Breast epithelium (tissue), 3 donors: ENCODE results near the gene CCDC71L.

Source experiments
- CTCF ChIP-seq, 3 donors: fragments of 450-650 bp; IDR thresholded peaks; one replicate each; pipeline ENCODE4 v1.5.1; 2016 to 2017; ENCODE audit warnings: antibody characterized with exemption in 3 of 3, mild to moderate bottlenecking in 3 of 3, moderate library complexity in 3 of 3
- POLR2A ChIP-seq: fragments of 450-650 bp; IDR thresholded peaks from one replicate; pipeline ENCODE4 v1.6.1; 2016; ENCODE audit warnings: antibody characterized with exemption, mild to moderate bottlenecking, moderate library complexity
- POLR2AphosphoS5 ChIP-seq, 3 donors: sonication (generic); formaldehyde crosslinking; IDR thresholded peaks; one replicate each; pipeline ENCODE4 v1.6.1; 2017; ENCODE audit warnings: antibody characterized with exemption in 3 of 3

DNA sequence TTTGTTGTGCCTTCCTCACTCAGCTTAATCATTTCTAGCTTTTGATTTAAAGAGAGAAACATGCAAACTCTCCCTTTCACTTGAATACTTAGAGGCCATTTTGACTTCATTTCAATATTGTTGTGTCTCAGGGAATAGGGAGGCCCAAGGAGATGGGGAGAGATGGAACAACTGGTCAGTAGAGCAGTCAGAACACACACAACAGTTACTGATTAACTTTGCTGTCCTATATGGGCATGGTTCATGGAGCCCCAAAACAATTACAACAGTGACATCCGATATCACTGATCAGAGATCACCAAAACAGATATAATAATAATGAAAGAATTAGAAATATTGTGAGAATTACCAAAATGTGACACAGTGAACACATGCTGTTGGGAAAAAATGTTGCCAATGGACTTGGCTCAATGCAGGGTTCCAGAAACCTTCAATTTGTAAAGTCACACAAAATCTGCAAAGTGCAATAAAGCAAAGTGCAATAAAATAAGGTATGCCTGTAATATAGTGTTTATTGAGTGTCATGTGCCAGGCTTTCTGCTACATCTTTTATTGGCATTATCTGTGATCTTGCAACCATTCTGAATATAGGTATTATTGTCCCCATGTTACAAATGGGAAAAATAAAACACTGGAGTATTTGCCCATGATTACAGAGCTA lies 38.2 kb downstream of the CCDC71L start:
- no peak for TF ChIP-seq POLR2AphosphoS5 (IDR thresholded peaks at IDR 0.05)
- no peak for TF ChIP-seq CTCF (IDR thresholded peaks at IDR 0.05)
- TF ChIP-seq POLR2A = no peak
